Measurements from ENCODE around the gene BTD.

- TF ChIP-seq CTCF (conservative IDR thresholded peaks at IDR 0.05) (no peak), EZH2 (IDR thresholded peaks at IDR 0.05; ENCODE audit: low read depth) (no peak)
Observed at GRCh38 chr3:15664144-15664543, 62.6 kb downstream of the BTD start.
